ENCODE measurements around the gene HS3ST3A1. TPM values are rescaled to one million over a fixed set of nuclear protein-coding genes. Genes with fewer than 3 reads are reported as not detected.

HS3ST3A1 gene
- total RNA-seq, 6 experiments from 2014 or later = 4.0 to 10.1 (median 5.1) TPM

- H3K27ac ChIP-seq = no peak overlapping the region
- DNase-seq = no peak
- H3K4me3 ChIP-seq = no peak overlapping the region
- TF ChIP-seq POLR2A (IDR thresholded peaks at IDR 0.05) = no peak
- no peak for TF ChIP-seq CTCF (IDR thresholded peaks at IDR 0.05)
- H3K36me3 ChIP-seq = no peaks in the 10 kb centered on the region
- H3K9me3 ChIP-seq = no peaks in the 10 kb centered on the region
- H3K4me1 ChIP-seq = no peaks in the 10 kb centered on the region
- no peaks in the 10 kb centered on the region for H3K27me3 ChIP-seq
- intact Hi-C loops (cut with DNase I) = no loop called here
- ATAC-seq = no peak
- 40% methylated on average over 2 of the region's 2 CpGs for WGBS (ENCODE audit: insufficient coverage, low coverage, low lambda C conversion rate, missing lambda C conversion rate)
These were observed 44.7 kb upstream of the HS3ST3A1 start for GRCh38 chr17:13646411-13646810.

GRCh38 chr17:13643180-13643579 lies 41.5 kb upstream of the HS3ST3A1 start:
- intact Hi-C loops (cut with DNase I) = no loop called here
- no peaks in the 10 kb centered on the region for H3K9me3 ChIP-seq
- DNase-seq = no peak
- TF ChIP-seq CTCF (IDR thresholded peaks at IDR 0.05) (no peak), POLR2A (IDR thresholded peaks at IDR 0.05) (no peak)
- no peak overlapping the region for H3K27ac ChIP-seq
- H3K4me3 ChIP-seq = no peak overlapping the region
- H3K36me3 ChIP-seq = no peaks in the 10 kb centered on the region
- no peak for ATAC-seq
- 93% methylated on average over 2 of the region's 2 CpGs for WGBS (ENCODE audit: insufficient coverage, low coverage, low lambda C conversion rate, missing lambda C conversion rate)
- no peaks in the 10 kb centered on the region for H3K27me3 ChIP-seq
- no peaks in the 10 kb centered on the region for H3K4me1 ChIP-seq

- DNase-seq (no peak), ATAC-seq (no peak)
- H3K9me3 ChIP-seq = no peaks in the 10 kb centered on the region
- no peaks in the 10 kb centered on the region for H3K27me3 ChIP-seq
- 49% methylated on average over 2 of the region's 2 CpGs for WGBS (ENCODE audit: insufficient coverage, low coverage, low lambda C conversion rate, missing lambda C conversion rate)
- TF ChIP-seq CTCF (IDR thresholded peaks at IDR 0.05) (no peak), POLR2A (IDR thresholded peaks at IDR 0.05) (no peak)
- H3K4me3 ChIP-seq = no peak overlapping the region
- H3K4me1 ChIP-seq = no peaks in the 10 kb centered on the region
- intact Hi-C loops (cut with DNase I) = no loop called here
- H3K27ac ChIP-seq = no peak overlapping the region
- H3K36me3 ChIP-seq = no peaks in the 10 kb centered on the region
These were observed 40.5 kb upstream of the HS3ST3A1 start for GRCh38 chr17:13642188-13642587.

- Histone ChIP-seq H3K9me3 (no peaks in the 10 kb centered on the region), H3K36me3 (no peaks in the 10 kb centered on the region), H3K27me3 (no peaks in the 10 kb centered on the region), H3K4me1 (no peaks in the 10 kb centered on the region), H3K27ac (no peak overlapping the region), H3K4me3 (no peak overlapping the region)
- TF ChIP-seq CTCF (IDR thresholded peaks at IDR 0.05) (no peak), POLR2A (IDR thresholded peaks at IDR 0.05) (no peak)
- intact Hi-C loops (cut with DNase I) = no loop called here
- no peak for DNase-seq
- ATAC-seq = no peak
- WGBS (ENCODE audit: insufficient coverage, low coverage, low lambda C conversion rate, missing lambda C conversion rate) = 53% methylated on average over 3 of the region's 3 CpGs
These were observed 38.8 kb upstream of the HS3ST3A1 start for GRCh38 chr17:13640551-13640950.

- Histone ChIP-seq H3K9me3 (no peaks in the 10 kb centered on the region), H3K4me3 (no peak overlapping the region), H3K36me3 (no peaks in the 10 kb centered on the region), H3K27ac (no peak overlapping the region), H3K4me1 (no peaks in the 10 kb centered on the region), H3K27me3 (no peaks in the 10 kb centered on the region)
- intact Hi-C loops (cut with DNase I) = no loop called here
- peak in 1 of 4 donors; percentile 14 for ATAC-seq
- 88% methylated on average over 1 of the region's 1 CpG for WGBS (ENCODE audit: insufficient coverage, low coverage, low lambda C conversion rate, missing lambda C conversion rate)
- no peak for DNase-seq
- TF ChIP-seq POLR2A (IDR thresholded peaks at IDR 0.05) (no peak), CTCF (IDR thresholded peaks at IDR 0.05) (no peak)
These were observed 37.2 kb upstream of the HS3ST3A1 start for GRCh38 chr17:13638855-13639458.
